HPDE6-E6E7 (cell line): ENCODE measurements around the gene PSMD12.
"Not testable (repeated sequence)": the region's sequence is repeated elsewhere in the genome, so short reads cannot be mapped to it uniquely, and the experiment has no call there.

Source experiments
- DNase-seq: peaks from one replicate; pipeline ENCODE4 v3.0.0; 2011; ENCODE audit warnings: missing footprints; ENCODE audit errors: extremely low spot score

PSMD12 gene

GRCh38 chr17:67366193-67367157 lies at the start of gene PSMD12:
Gene PSMD12, minus strand, starts transcription at chr17:67366577. Its CDS starts 58 bp downstream, at chr17:67366519.
- peak; percentile 86 for DNase-seq

- no peak for DNase-seq
These were observed 48.9 kb upstream of the PSMD12 start for GRCh38 chr17:67415291-67415690.

- DNase-seq, result no peak
These were observed 48.2 kb upstream of the PSMD12 start for GRCh38 chr17:67414559-67414958.

- DNase-seq, result no peak
These were observed 47.8 kb upstream of the PSMD12 start for GRCh38 chr17:67414130-67414529.

GRCh38 chr17:67413388-67413787 lies 47.0 kb upstream of the PSMD12 start:
- DNase-seq, result peak; percentile 61

GRCh38 chr17:67412941-67413340 lies 46.6 kb upstream of the PSMD12 start:
- no peak for DNase-seq

GRCh38 chr17:67412032-67412431 lies 45.7 kb upstream of the PSMD12 start:
- no peak for DNase-seq

GRCh38 chr17:67411397-67411796 lies 45.0 kb upstream of the PSMD12 start:
- no peak for DNase-seq

- DNase-seq, result not testable (repeated sequence)
These were observed 42.1 kb upstream of the PSMD12 start for GRCh38 chr17:67408455-67408830.

- DNase-seq, result no peak
These were observed 37.1 kb upstream of the PSMD12 start for GRCh38 chr17:67403483-67403882.

GRCh38 chr17:67403065-67403464 lies 36.7 kb upstream of the PSMD12 start:
- DNase-seq, result no peak

GRCh38 chr17:67401598-67402504 lies 35.5 kb upstream of the PSMD12 start:
- no peak for DNase-seq

- no peak for DNase-seq
These were observed 34.7 kb upstream of the PSMD12 start for GRCh38 chr17:67401106-67401505.

- no peak for DNase-seq
These were observed 33.8 kb upstream of the PSMD12 start for GRCh38 chr17:67400193-67400592.

GRCh38 chr17:67399676-67400075 lies 33.3 kb upstream of the PSMD12 start:
- no peak for DNase-seq

- DNase-seq, result no peak
These were observed 27.5 kb upstream of the PSMD12 start for GRCh38 chr17:67393809-67394397.

- DNase-seq, result no peak
These were observed 25.7 kb upstream of the PSMD12 start for GRCh38 chr17:67392111-67392510.

- no peak for DNase-seq
These were observed 24.4 kb upstream of the PSMD12 start for GRCh38 chr17:67390646-67391361.

- no peak for DNase-seq
These were observed 23.7 kb upstream of the PSMD12 start for GRCh38 chr17:67390006-67390645.

GRCh38 chr17:67388986-67389385 lies 22.6 kb upstream of the PSMD12 start:
- DNase-seq, result no peak

GRCh38 chr17:67388536-67388935 lies 22.2 kb upstream of the PSMD12 start:
- not testable (repeated sequence) for DNase-seq
